K562 (cell line): ENCODE measurements around the gene GPX7. TPM values are rescaled to one million over a fixed set of nuclear protein-coding genes. Genes with fewer than 3 reads are reported as not detected.
A peak's percentile ranks its signal among the peaks of the same experiment; 100 is the strongest.

ENCODE experiments used
- ATAC-seq: fragments of 200-7000 bp; cut with Tn5 transposase; 3 replicates; pipeline ENCODE4 v1.9.1; 2020; ENCODE audit warnings: moderate library complexity
- BruUV-seq: library from RNA; stranded (reverse); fragments of 400-500 nt; replicated peaks from 2 replicates; lab custom pipeline; 2021; lab: Mats Ljungman, UMichigan
- CTCF ChIA-PET: fragments of 300-600 bp; formaldehyde crosslinking; extraction: SDS; loops from one replicate; lab custom pipeline; 2021; ENCODE audit warnings: low intra/inter-chr PET ratio; lab: Yijun Ruan, JAX
- POLR2A ChIA-PET: fragments of 300-600, 350-650 bp; sonication (Branson Sonifier 250); formaldehyde crosslinking; extraction: SDS; loops from one replicate; lab custom pipeline; 2021; ENCODE audit warnings: antibody characterized with exemption, inconsistent platforms; lab: Yijun Ruan, JAX
- DNase-seq, 4 experiments: peaks; one replicate each; pipeline versions ENCODE4 v3.0.0 to v3.0.0-alpha.2; 2011 to 2018; ENCODE audit warnings: low spot score in 3 of 4, mixed read lengths in 3 of 4; ENCODE audit errors: extremely low read depth in 1 of 4
- FAIRE-seq: peaks from 2 replicates; lab custom pipeline; 2011; peaks lifted over from hg19 to GRCh38; lab: Jason Lieb, UNC
- H2AFZ ChIP-seq: 2 replicates; pipeline ENCODE4 v1.6.0; 2011; ENCODE audit warnings: low read depth, low read length, control low read depth, inconsistent platforms
- H3K27ac ChIP-seq: fragments of 200-600 bp; 3 replicates; pipeline ENCODE4 v1.8.0; 2011; ENCODE audit warnings: low read depth, mild to moderate bottlenecking, control low read depth, inconsistent platforms, low read length, moderate library complexity, mixed read lengths; ENCODE audit errors: extremely low read depth
- H3K27me3 ChIP-seq, 2 experiments: fragments of 300-600 bp in 1 of 2; 2 replicates in 1 of 2; 3 replicates in 1 of 2; pipeline versions ENCODE4 v1.6.0 to v1.8.0; 2011; ENCODE audit warnings: inconsistent platforms in 2 of 2, low read length in 2 of 2, mild to moderate bottlenecking in 1 of 2, mixed read lengths in 1 of 2, moderate library complexity in 1 of 2; ENCODE audit not compliant: control insufficient read depth in 2 of 2, insufficient read depth in 2 of 2
- H3K36me3 ChIP-seq: fragments of 300-600 bp; 3 replicates; pipeline ENCODE4 v1.8.0; 2011; ENCODE audit warnings: mild to moderate bottlenecking, low read length, inconsistent platforms; ENCODE audit not compliant: control insufficient read depth, insufficient read depth
- H3K4me1 ChIP-seq, 2 experiments: fragments of 200-600 bp in 1 of 2; replicated peaks in 1 of 2; 2 replicates in 1 of 2; 3 replicates in 1 of 2; pipeline versions ENCODE4 v1.5.1 to v1.8.0; 2011; ENCODE audit warnings: inconsistent platforms in 2 of 2, low read length in 2 of 2, mild to moderate bottlenecking in 1 of 2, mixed read lengths in 1 of 2, moderate library complexity in 1 of 2; ENCODE audit not compliant: control insufficient read depth in 2 of 2, insufficient read depth in 2 of 2
- H3K4me2 ChIP-seq: 2 replicates; pipeline ENCODE4 v1.6.1; 2011; ENCODE audit warnings: low read length, control low read depth, inconsistent platforms, mixed read lengths; ENCODE audit not compliant: insufficient read depth
- H3K4me3 ChIP-seq: fragments of 200-600 bp; sonication (generic), shearing (Covaris generic); 2 replicates; pipeline ENCODE4 v1.5.1; 2016; ENCODE audit warnings: control low read depth, inconsistent platforms
- H3K79me2 ChIP-seq: fragments of 200-600 bp; 3 replicates; pipeline ENCODE4 v1.8.0; 2011; ENCODE audit warnings: low read length, inconsistent platforms; ENCODE audit not compliant: control insufficient read depth, insufficient read depth
- H3K9ac ChIP-seq, 2 experiments: 2 replicates each; pipeline versions ENCODE4 v1.6.0 to v1.6.1; 2011; ENCODE audit warnings: low read depth in 2 of 2, low read length in 2 of 2, control low read depth in 1 of 2, inconsistent platforms in 1 of 2, mild to moderate bottlenecking in 1 of 2, mixed read lengths in 1 of 2; ENCODE audit not compliant: insufficient read depth in 1 of 2
- H3K9me1 ChIP-seq: one replicate; pipeline ENCODE4 v1.6.0; 2011; ENCODE audit warnings: inconsistent platforms, mild to moderate bottlenecking, low read length, moderate library complexity; ENCODE audit not compliant: control insufficient read depth, insufficient read depth
- H3K9me3 ChIP-seq: replicated peaks from 2 replicates; pipeline ENCODE4 v1.5.1; 2011; ENCODE audit warnings: low read depth, low read length, inconsistent platforms; ENCODE audit not compliant: control insufficient read depth, insufficient read depth
- H4K20me1 ChIP-seq: replicated peaks from 2 replicates; pipeline ENCODE4 v1.6.1; 2011; ENCODE audit warnings: low read length, inconsistent platforms, mixed read lengths; ENCODE audit not compliant: control insufficient read depth, insufficient read depth
- C11orf30 ChIP-seq: fragments of 450-650 bp; IDR thresholded peaks from 2 replicates; pipeline ENCODE4 v1.6.1; 2016; ENCODE audit warnings: low read depth, mild to moderate bottlenecking
- FOXM1 ChIP-seq, 2 experiments: fragments of 450-650 bp in 1 of 2; sonication (generic) in 1 of 2; formaldehyde crosslinking in 1 of 2; IDR thresholded peaks; 2 replicates each; pipeline versions ENCODE4 v1.6.1 to v1.9.0; 2017 to 2022; ENCODE audit warnings: low read depth in 2 of 2, mild to moderate bottlenecking in 2 of 2, missing genetic modification reagents in 1 of 2, moderate library complexity in 1 of 2
- TAF9B ChIP-seq: fragments of 450-650 bp; IDR thresholded peaks from 2 replicates; pipeline ENCODE4 v1.6.1; 2018; ENCODE audit warnings: mild to moderate bottlenecking; ENCODE audit not compliant: partially characterized antibody
- ZNF551 ChIP-seq: fragments of 250-450 bp; sonication (Bioruptor Pico); IDR thresholded peaks from 2 replicates; pipeline ENCODE4 v1.5.0; 2021; ENCODE audit warnings: mild to moderate bottlenecking, moderate library complexity
- ZNF644 ChIP-seq: fragments of 200-800 bp; sonication (Bioruptor generic); IDR thresholded peaks from 2 replicates; pipeline ENCODE4 v1.6.1; 2016; ENCODE audit warnings: low read depth, missing genetic modification characterization, missing compliant biosample characterization
- WGBS: fragments of 100-300 bp; shearing (Covaris generic); methylation state at CpG from one replicate; pipeline ENCODE4 v1.1.6; 2016; ENCODE audit warnings: low coverage, mixed read lengths; ENCODE audit not compliant: insufficient coverage; ENCODE audit errors: missing lambda C conversion rate; 5-methylcytosine and 5-hydroxymethylcytosine counted together
- in situ Hi-C: fragments of 300-500 bp; cut with MboI; formaldehyde crosslinking; loops from 4 replicates; pipeline ENCODE4 v1.15.0; 2018; ENCODE audit warnings: inconsistent platforms, mixed read lengths
- intact Hi-C: fragments of 100-400 bp; cut with micrococcal nuclease; formaldehyde crosslinking; loops from 2 replicates; pipeline ENCODE4 v1.14.2; 2022
- polyA plus RNA-seq, 8 experiments: library from polyadenylated mRNA; depleted of rRNA in 4 of 8; stranded (reverse) in 5 of 8; unstranded in 3 of 8; fragments of >200 nt; fragmentation: Nextera tagmentation in 2 of 8; fragmentation: Illumina TruSeq in 1 of 8; extraction: Ambion mirVana in 2 of 8; extraction: Trizol in 1 of 8; gene quantifications; 2 replicates each; pipeline versions ENCODE4 v1.2.1 to v1.2.3, GENCODE V29; 2011 to 2014; ENCODE audit warnings: inconsistent platforms in 1 of 8, missing spikeins in 1 of 8
- total RNA-seq, 7 experiments: library from RNA; depleted of rRNA in 6 of 7; stranded (reverse); fragments of >200 nt in 6 of 7; fragmentation: Illumina TruSeq in 2 of 7; extraction: Trizol in 2 of 7; gene quantifications; 2 replicates each; pipeline versions ENCODE4 v1.2.1 to v1.2.3, GENCODE V29; 2011 to 2021; ENCODE audit warnings: low replicate concordance in 1 of 7
- TF ChIP-seq, protein P1 (sequence below): fragments of 450-650 bp; IDR thresholded peaks from 2 replicates; pipeline ENCODE4 v1.6.1; 2016
- TF ChIP-seq, protein P2 (sequence below): sonication (generic); formaldehyde crosslinking; IDR thresholded peaks from 2 replicates; pipeline ENCODE4 v1.8.1; 2023; ENCODE audit warnings: mild to moderate bottlenecking, missing genetic modification reagents
- TF ChIP-seq, protein P3 (sequence below): fragments of 450-650 bp; IDR thresholded peaks from 2 replicates; pipeline ENCODE4 v1.6.1; 2016; ENCODE audit warnings: mild to moderate bottlenecking, moderate library complexity

GPX7 gene
- total and polyA plus RNA-seq, 9 of the 15 experiments (the other 6 are each of a cell fraction or from before 2014, with no cell fraction given): 0.08 TPM; not detected in 8

DNA sequence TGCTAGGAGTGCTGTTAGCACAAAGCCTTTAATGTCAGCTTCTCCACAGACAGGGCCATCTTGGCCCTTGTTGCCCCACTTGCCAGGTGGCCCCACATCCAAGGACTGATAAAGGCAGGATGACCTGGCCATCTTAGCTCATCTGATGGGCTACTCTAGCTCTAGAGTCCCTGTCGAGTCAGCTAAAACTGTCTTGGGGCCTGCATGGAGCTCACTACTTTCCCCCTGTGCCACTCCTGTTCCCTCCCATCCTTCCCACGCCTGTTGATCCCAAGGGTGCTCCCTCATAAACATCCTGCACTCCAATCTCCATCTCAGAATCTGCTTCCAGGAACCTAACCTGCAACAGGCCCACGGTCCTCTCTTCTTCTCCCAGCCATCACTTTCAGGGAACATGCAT, 652 bp upstream of the GPX7 start:
- Histone ChIP-seq H3K27me3 (no peaks in the 10 kb centered on the region), H4K20me1 (no peaks in the 10 kb centered on the region), H3K4me2 (no peak overlapping the region), H3K9ac (no peak overlapping the region), H3K4me1 (no peaks in the 10 kb centered on the region), H3K9me3 (no peaks in the 10 kb centered on the region), H3K79me2 (no peaks in the 10 kb centered on the region), H3K4me3 (no peak overlapping the region), H3K36me3 (no peaks in the 10 kb centered on the region), H2AFZ (no peak overlapping the region), H3K9me1 (no peaks in the 10 kb centered on the region), H3K27ac (no peak overlapping the region)
- intact Hi-C loops: no loop called here
- ChIA-PET POLR2A (interaction anchor here (0.7 to 1.0 kb wide), 3 partner anchors 10 to 37 kb away, joined by 3 to 5 read pairs (median 4); no protein-coding TSS in a partner anchor), CTCF (no interaction called here)
- WGBS: 17% methylated on average over 3 of the region's 3 CpGs
- in situ Hi-C loops: no loop called here
- no peak for DNase-seq
- no peak for FAIRE-seq
- ATAC-seq: no peak
- no TSS peak for BruUV-seq
- TF ChIP-seq FOXM1 (IDR thresholded peaks at IDR 0.05; ENCODE audit: low read depth) (no peak), FOXM1 (CRISPR knock-in tag; IDR thresholded peaks at IDR 0.05; ENCODE audit: low read depth) (no peak), ZNF551 (CRISPR knock-in tag) (no peak), TAF9B (no peak), C11orf30 (peak; percentile 49), ZNF644 (tag) (no peak)
- TF ChIP-seq, protein P1, sequence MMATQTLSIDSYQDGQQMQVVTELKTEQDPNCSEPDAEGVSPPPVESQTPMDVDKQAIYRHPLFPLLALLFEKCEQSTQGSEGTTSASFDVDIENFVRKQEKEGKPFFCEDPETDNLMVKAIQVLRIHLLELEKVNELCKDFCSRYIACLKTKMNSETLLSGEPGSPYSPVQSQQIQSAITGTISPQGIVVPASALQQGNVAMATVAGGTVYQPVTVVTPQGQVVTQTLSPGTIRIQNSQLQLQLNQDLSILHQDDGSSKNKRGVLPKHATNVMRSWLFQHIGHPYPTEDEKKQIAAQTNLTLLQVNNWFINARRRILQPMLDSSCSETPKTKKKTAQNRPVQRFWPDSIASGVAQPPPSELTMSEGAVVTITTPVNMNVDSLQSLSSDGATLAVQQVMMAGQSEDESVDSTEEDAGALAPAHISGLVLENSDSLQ: no peak
- TF ChIP-seq, protein P2, sequence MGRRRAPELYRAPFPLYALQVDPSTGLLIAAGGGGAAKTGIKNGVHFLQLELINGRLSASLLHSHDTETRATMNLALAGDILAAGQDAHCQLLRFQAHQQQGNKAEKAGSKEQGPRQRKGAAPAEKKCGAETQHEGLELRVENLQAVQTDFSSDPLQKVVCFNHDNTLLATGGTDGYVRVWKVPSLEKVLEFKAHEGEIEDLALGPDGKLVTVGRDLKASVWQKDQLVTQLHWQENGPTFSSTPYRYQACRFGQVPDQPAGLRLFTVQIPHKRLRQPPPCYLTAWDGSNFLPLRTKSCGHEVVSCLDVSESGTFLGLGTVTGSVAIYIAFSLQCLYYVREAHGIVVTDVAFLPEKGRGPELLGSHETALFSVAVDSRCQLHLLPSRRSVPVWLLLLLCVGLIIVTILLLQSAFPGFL: no peak
- TF ChIP-seq, protein P3, sequence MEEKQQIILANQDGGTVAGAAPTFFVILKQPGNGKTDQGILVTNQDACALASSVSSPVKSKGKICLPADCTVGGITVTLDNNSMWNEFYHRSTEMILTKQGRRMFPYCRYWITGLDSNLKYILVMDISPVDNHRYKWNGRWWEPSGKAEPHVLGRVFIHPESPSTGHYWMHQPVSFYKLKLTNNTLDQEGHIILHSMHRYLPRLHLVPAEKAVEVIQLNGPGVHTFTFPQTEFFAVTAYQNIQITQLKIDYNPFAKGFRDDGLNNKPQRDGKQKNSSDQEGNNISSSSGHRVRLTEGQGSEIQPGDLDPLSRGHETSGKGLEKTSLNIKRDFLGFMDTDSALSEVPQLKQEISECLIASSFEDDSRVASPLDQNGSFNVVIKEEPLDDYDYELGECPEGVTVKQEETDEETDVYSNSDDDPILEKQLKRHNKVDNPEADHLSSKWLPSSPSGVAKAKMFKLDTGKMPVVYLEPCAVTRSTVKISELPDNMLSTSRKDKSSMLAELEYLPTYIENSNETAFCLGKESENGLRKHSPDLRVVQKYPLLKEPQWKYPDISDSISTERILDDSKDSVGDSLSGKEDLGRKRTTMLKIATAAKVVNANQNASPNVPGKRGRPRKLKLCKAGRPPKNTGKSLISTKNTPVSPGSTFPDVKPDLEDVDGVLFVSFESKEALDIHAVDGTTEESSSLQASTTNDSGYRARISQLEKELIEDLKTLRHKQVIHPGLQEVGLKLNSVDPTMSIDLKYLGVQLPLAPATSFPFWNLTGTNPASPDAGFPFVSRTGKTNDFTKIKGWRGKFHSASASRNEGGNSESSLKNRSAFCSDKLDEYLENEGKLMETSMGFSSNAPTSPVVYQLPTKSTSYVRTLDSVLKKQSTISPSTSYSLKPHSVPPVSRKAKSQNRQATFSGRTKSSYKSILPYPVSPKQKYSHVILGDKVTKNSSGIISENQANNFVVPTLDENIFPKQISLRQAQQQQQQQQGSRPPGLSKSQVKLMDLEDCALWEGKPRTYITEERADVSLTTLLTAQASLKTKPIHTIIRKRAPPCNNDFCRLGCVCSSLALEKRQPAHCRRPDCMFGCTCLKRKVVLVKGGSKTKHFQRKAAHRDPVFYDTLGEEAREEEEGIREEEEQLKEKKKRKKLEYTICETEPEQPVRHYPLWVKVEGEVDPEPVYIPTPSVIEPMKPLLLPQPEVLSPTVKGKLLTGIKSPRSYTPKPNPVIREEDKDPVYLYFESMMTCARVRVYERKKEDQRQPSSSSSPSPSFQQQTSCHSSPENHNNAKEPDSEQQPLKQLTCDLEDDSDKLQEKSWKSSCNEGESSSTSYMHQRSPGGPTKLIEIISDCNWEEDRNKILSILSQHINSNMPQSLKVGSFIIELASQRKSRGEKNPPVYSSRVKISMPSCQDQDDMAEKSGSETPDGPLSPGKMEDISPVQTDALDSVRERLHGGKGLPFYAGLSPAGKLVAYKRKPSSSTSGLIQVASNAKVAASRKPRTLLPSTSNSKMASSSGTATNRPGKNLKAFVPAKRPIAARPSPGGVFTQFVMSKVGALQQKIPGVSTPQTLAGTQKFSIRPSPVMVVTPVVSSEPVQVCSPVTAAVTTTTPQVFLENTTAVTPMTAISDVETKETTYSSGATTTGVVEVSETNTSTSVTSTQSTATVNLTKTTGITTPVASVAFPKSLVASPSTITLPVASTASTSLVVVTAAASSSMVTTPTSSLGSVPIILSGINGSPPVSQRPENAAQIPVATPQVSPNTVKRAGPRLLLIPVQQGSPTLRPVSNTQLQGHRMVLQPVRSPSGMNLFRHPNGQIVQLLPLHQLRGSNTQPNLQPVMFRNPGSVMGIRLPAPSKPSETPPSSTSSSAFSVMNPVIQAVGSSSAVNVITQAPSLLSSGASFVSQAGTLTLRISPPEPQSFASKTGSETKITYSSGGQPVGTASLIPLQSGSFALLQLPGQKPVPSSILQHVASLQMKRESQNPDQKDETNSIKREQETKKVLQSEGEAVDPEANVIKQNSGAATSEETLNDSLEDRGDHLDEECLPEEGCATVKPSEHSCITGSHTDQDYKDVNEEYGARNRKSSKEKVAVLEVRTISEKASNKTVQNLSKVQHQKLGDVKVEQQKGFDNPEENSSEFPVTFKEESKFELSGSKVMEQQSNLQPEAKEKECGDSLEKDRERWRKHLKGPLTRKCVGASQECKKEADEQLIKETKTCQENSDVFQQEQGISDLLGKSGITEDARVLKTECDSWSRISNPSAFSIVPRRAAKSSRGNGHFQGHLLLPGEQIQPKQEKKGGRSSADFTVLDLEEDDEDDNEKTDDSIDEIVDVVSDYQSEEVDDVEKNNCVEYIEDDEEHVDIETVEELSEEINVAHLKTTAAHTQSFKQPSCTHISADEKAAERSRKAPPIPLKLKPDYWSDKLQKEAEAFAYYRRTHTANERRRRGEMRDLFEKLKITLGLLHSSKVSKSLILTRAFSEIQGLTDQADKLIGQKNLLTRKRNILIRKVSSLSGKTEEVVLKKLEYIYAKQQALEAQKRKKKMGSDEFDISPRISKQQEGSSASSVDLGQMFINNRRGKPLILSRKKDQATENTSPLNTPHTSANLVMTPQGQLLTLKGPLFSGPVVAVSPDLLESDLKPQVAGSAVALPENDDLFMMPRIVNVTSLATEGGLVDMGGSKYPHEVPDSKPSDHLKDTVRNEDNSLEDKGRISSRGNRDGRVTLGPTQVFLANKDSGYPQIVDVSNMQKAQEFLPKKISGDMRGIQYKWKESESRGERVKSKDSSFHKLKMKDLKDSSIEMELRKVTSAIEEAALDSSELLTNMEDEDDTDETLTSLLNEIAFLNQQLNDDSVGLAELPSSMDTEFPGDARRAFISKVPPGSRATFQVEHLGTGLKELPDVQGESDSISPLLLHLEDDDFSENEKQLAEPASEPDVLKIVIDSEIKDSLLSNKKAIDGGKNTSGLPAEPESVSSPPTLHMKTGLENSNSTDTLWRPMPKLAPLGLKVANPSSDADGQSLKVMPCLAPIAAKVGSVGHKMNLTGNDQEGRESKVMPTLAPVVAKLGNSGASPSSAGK: no peak
